ENCODE results near the gene MPHOSPH6.

- TF ChIP-seq DR1 (CRISPR knock-in tag; IDR thresholded peaks at IDR 0.05) (no peak), RERE (CRISPR knock-in tag; IDR thresholded peaks at IDR 0.05; ENCODE audit: low read depth) (no peak), ZNF704 (CRISPR knock-in tag; IDR thresholded peaks at IDR 0.05; ENCODE audit: borderline replicate concordance) (no peak), EZH2 (conservative IDR thresholded peaks at IDR 0.05; ENCODE audit: low read depth, low read length) (no peak), BCLAF1 (IDR thresholded peaks at IDR 0.05) (no peak), ZNF407 (CRISPR knock-in tag; IDR thresholded peaks at IDR 0.05; ENCODE audit: not compliant biosample characterization) (no peak), SETDB1 (CRISPR knock-in tag; IDR thresholded peaks at IDR 0.05; ENCODE audit: borderline replicate concordance) (no peak), ZBTB49 (CRISPR knock-in tag; IDR thresholded peaks at IDR 0.05; ENCODE audit: borderline replicate concordance) (no peak), HMG20A (CRISPR knock-in tag; IDR thresholded peaks at IDR 0.05; ENCODE audit: borderline replicate concordance) (no peak), RBAK (CRISPR knock-in tag; IDR thresholded peaks at IDR 0.05) (no peak), ZNF788 (CRISPR knock-in tag; IDR thresholded peaks at IDR 0.05; ENCODE audit: borderline replicate concordance) (no peak), RELA (CRISPR knock-in tag; IDR thresholded peaks at IDR 0.05) (no peak), ATF3 (CRISPR knock-in tag; IDR thresholded peaks at IDR 0.05) (no peak)
Measured at GRCh38 chr16:82178352-82178751, 8.3 kb upstream of the MPHOSPH6 start.

Data from HepG2 (cell line).